Ectodermal cell (in vitro differentiated cells): ENCODE measurements around the gene KIF6.

ENCODE experiments used
- H3K27ac ChIP-seq: 2 replicates; pipeline ENCODE4 v1.7.0; 2013; ENCODE audit warnings: mild to moderate bottlenecking, low read depth, low read length; ENCODE audit not compliant: insufficient read depth, poor library complexity, severe bottlenecking
- H3K27me3 ChIP-seq: 2 replicates; pipeline ENCODE4 v1.7.0; 2013; ENCODE audit warnings: mild to moderate bottlenecking, low read length; ENCODE audit not compliant: insufficient read depth, control insufficient read depth, poor library complexity, severe bottlenecking
- H3K36me3 ChIP-seq: one replicate; pipeline ENCODE4 v1.7.0; 2013; ENCODE audit warnings: low read length; ENCODE audit not compliant: control insufficient read depth, insufficient read depth
- H3K4me1 ChIP-seq: one replicate; pipeline ENCODE4 v1.7.0; 2013; ENCODE audit warnings: low read length; ENCODE audit not compliant: control insufficient read depth, insufficient read depth
- H3K4me3 ChIP-seq: 2 replicates; pipeline ENCODE4 v1.7.0; 2013; ENCODE audit warnings: low read depth, low read length, control low read depth; ENCODE audit not compliant: insufficient read depth
- H3K9me3 ChIP-seq: 2 replicates; pipeline ENCODE4 v1.7.0; 2013; ENCODE audit warnings: mild to moderate bottlenecking, low read length, moderate library complexity; ENCODE audit not compliant: control insufficient read depth
- WGBS, 2 experiments: methylation state at CpG; one replicate each; pipeline ENCODE4 v1.1.7; 2013; ENCODE audit warnings: missing lambda C conversion rate in 2 of 2; 5-methylcytosine and 5-hydroxymethylcytosine counted together

Gene KIF6

GRCh38 chr6:39309942-39310531 lies 415.2 kb downstream of the KIF6 start:
- Histone ChIP-seq H3K36me3 (no peaks in the 10 kb centered on the region), H3K4me3 (no peak overlapping the region), H3K4me1 (no peaks in the 10 kb centered on the region), H3K27me3 (peaks cover 49% of the 10 kb centered on the region), H3K27ac (no peak overlapping the region), H3K9me3 (no peaks in the 10 kb centered on the region)
- WGBS, 2 experiments = 46 to 55% methylated on average over 7 of the region's 7 CpGs

- Histone ChIP-seq H3K36me3 (no peaks in the 10 kb centered on the region), H3K9me3 (no peaks in the 10 kb centered on the region), H3K27me3 (peaks cover 24% of the 10 kb centered on the region), H3K4me1 (no peaks in the 10 kb centered on the region), H3K27ac (no peak overlapping the region), H3K4me3 (no peak overlapping the region)
- 91 to 93% methylated on average over 3 of the region's 3 CpGs for WGBS, 2 experiments
These were observed 417.7 kb downstream of the KIF6 start for GRCh38 chr6:39307462-39307861.

DNA sequence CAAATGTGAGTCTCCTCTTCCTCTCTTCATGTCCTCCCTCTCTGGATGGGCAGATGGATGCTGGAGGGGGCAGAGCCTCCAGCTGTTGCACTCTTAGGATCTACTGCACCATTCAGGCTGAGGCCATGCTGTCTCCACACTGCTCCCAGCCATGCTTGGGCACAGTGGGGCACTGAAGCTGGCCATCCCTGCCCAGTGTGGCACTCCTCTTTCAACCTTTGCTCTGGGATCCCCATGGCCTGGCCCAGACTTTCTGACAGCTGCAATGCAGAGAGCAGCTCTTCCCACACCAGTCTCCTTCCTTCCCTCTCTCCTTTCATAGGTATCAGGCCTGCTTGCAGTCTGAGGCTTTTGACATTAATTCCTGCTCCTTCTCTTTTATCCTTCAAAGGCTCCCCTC lies 420.3 kb downstream of the KIF6 start:
- Histone ChIP-seq H3K4me3 (no peak overlapping the region), H3K4me1 (no peaks in the 10 kb centered on the region), H3K27me3 (no peaks in the 10 kb centered on the region), H3K36me3 (no peaks in the 10 kb centered on the region), H3K27ac (no peak overlapping the region), H3K9me3 (no peaks in the 10 kb centered on the region)

DNA sequence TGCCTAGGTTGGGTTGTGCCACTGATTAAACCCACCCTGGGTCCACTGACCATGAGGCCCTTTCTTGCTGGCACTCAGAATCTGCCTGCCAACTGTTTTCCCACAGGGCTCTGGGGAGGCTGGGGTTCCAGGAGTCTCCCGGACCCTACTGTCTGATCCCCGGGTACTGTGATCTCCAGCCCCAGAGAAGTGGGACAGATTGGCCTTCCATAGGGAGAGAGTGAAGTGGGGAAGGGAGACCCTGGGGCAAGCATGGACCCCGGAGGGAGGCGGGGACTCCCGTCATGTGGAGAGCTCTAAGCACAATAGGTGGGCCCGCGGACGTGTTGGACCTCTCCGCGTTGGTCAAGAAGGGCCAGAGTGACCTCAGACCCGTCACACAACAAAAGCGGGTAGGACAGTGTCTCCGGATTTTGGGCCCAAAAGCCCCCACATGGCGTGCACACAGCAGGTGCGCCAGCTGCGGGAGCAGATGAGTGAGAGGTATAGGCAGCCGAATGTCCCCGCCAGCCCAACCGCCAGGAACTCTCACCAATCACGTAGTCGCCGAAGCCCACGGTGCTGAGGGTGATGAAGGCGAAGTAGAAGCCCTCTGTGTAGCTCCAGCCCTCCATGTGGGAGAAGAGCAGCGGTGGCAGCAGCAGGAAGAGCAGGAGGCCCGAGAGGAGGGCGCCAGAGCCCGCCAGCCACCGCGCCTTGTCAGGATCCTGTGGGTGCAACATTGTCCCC lies 421.6 kb downstream of the KIF6 start:
- H3K4me1 ChIP-seq = no peaks in the 10 kb centered on the region
- H3K9me3 ChIP-seq = no peaks in the 10 kb centered on the region
- no peaks in the 10 kb centered on the region for H3K27me3 ChIP-seq
- no peaks in the 10 kb centered on the region for H3K36me3 ChIP-seq
- no peak overlapping the region for H3K4me3 ChIP-seq
- no peak overlapping the region for H3K27ac ChIP-seq
- WGBS, 2 experiments = 87 to 88% methylated on average over 30 of the region's 30 CpGs

- Histone ChIP-seq H3K36me3 (no peaks in the 10 kb centered on the region), H3K27me3 (no peaks in the 10 kb centered on the region), H3K4me1 (no peaks in the 10 kb centered on the region), H3K9me3 (no peaks in the 10 kb centered on the region), H3K27ac (no peak overlapping the region), H3K4me3 (no peak overlapping the region)
- WGBS, 2 experiments = 9 to 13% methylated on average over 11 of the region's 11 CpGs
These were observed 422.4 kb downstream of the KIF6 start for GRCh38 chr6:39302669-39303424.

GRCh38 chr6:39302011-39302410 lies 423.2 kb downstream of the KIF6 start:
- no peaks in the 10 kb centered on the region for H3K9me3 ChIP-seq
- H3K27me3 ChIP-seq = no peaks in the 10 kb centered on the region
- H3K36me3 ChIP-seq = no peaks in the 10 kb centered on the region
- H3K4me3 ChIP-seq = no peak overlapping the region
- H3K27ac ChIP-seq = no peak overlapping the region
- WGBS, 2 experiments = 85 to 86% methylated on average over 2 of the region's 2 CpGs
- H3K4me1 ChIP-seq = no peaks in the 10 kb centered on the region

GRCh38 chr6:39301606-39302005 lies 423.6 kb downstream of the KIF6 start:
- 50 to 58% methylated on average over 7 of the region's 7 CpGs for WGBS, 2 experiments
- no peaks in the 10 kb centered on the region for H3K4me1 ChIP-seq
- H3K9me3 ChIP-seq = no peaks in the 10 kb centered on the region
- H3K4me3 ChIP-seq = no peak overlapping the region
- H3K27ac ChIP-seq = no peak overlapping the region
- no peaks in the 10 kb centered on the region for H3K27me3 ChIP-seq
- no peaks in the 10 kb centered on the region for H3K36me3 ChIP-seq

- Histone ChIP-seq H3K4me1 (peaks cover 5% of the 10 kb centered on the region), H3K27me3 (no peaks in the 10 kb centered on the region), H3K27ac (no peak overlapping the region), H3K4me3 (no peak overlapping the region), H3K36me3 (no peaks in the 10 kb centered on the region), H3K9me3 (no peaks in the 10 kb centered on the region)
- 93 to 94% methylated on average over 6 of the region's 6 CpGs for WGBS, 2 experiments
These were observed 424.5 kb downstream of the KIF6 start for GRCh38 chr6:39300739-39301138.

GRCh38 chr6:39298061-39298460 lies 427.1 kb downstream of the KIF6 start:
- Histone ChIP-seq H3K9me3 (no peaks in the 10 kb centered on the region), H3K27ac (no peak overlapping the region), H3K36me3 (no peaks in the 10 kb centered on the region), H3K4me3 (no peak overlapping the region), H3K27me3 (no peaks in the 10 kb centered on the region), H3K4me1 (peaks cover 10% of the 10 kb centered on the region)
- 91% methylated on average over 10 of the region's 10 CpGs for WGBS, 2 experiments
